ENCODE results near the gene PAN2. TPM values are rescaled to one million over a fixed set of nuclear protein-coding genes. Genes with fewer than 3 reads are reported as not detected.

The PAN2 gene
- total RNA-seq, 1 experiment from 2014 or later: 71.9 TPM

- no peaks in the 10 kb centered on the region for H3K9me3 ChIP-seq (ENCODE audit: control insufficient read depth, insufficient read depth, low read depth, low read length)
- no peak for TF ChIP-seq TCF7L2 (IDR thresholded peaks at IDR 0.05; ENCODE audit: low read depth, low read length)
- peak; percentile 79 for TF ChIP-seq CTCF (IDR thresholded peaks at IDR 0.05)
- TF ChIP-seq REST (IDR thresholded peaks at IDR 0.05; ENCODE audit: insufficient read depth in 1 of 2, low read depth in 2 of 2, low read length in 1 of 2): no peak
- peak; percentile 88 for TF ChIP-seq POLR2AphosphoS5 (IDR thresholded peaks at IDR 0.05; ENCODE audit: low read depth, low read length)
- 0 out of 2 replicates have a peak, but pooled peaks have one; percentile 44 for TF ChIP-seq SIN3A (IDR thresholded peaks at IDR 0.05; ENCODE audit: borderline replicate concordance, insufficient read depth, low read depth, low read length)
- ATAC-seq: peak; percentile 96
- H3K4me1 ChIP-seq (ENCODE audit: control insufficient read depth, insufficient read depth, low read length): peaks cover 8% of the 10 kb centered on the region; the same call in 1 of the 2 replicates
- ChIA-PET POLR2A (interaction anchor here (0.5 to 0.6 kb wide), 2 partner anchors 31 to 76 kb away, joined by 3 to 9 read pairs; no protein-coding TSS in a partner anchor), CTCF (interaction anchor here (0.5 to 0.6 kb wide), 2 partner anchors 9 to 23 kb away, joined by 3 read pairs; partner anchors contain the start of gene ANKRD52)
- H3K36me3 ChIP-seq (ENCODE audit: control insufficient read depth, insufficient read depth, low read length): peaks cover 5% of the 10 kb centered on the region; the same call in 1 of the 2 replicates
- no peaks in the 10 kb centered on the region for H3K27me3 ChIP-seq (ENCODE audit: control insufficient read depth, insufficient read depth, low read length)
- DNase-seq (ENCODE audit: low read depth, low spot score): peak; percentile 65
- in situ Hi-C loops (cut with HindIII; ENCODE audit: low pct_unique_long_range_greater_than_20kb, low sequenced_read_pairs) (no loop called here), intact Hi-C loops (cut with micrococcal nuclease; ENCODE audit: unreplicated experiment) (no loop called here)
- H3K4me3 ChIP-seq (ENCODE audit: low read depth in 2 of 2, low read length in 2 of 2): peak within 1 kb of the TSS; percentile 68 to 69
- H3K27ac ChIP-seq (ENCODE audit: low read length): peak within 1 kb of the TSS; percentile 75
- no TSS peak for BruUV-seq (replicated peaks)
Measured at GRCh38 chr12:56266693-56267442, 66.9 kb downstream of the PAN2 start, which contains the start of gene COQ10A. Gene COQ10A, plus strand, starts transcription at chr12:56266942. Its CDS starts 177 bp downstream, at chr12:56267119.

Other genes starting within 250 kb of the PAN2 start
- gene PA2G4, start 229.4 kb downstream of the PAN2 start, total RNA-seq (2021; ENCODE audit: unreplicated experiment): 175 TPM
- gene RPL41, start 217.4 kb downstream of the PAN2 start, total RNA-seq (2021; ENCODE audit: unreplicated experiment): 2,264 TPM
- 6.0 TPM for gene ZC3H10, start 215.7 kb downstream of the PAN2 start, total RNA-seq (2021; ENCODE audit: unreplicated experiment)
- gene ESYT1, start 205.7 kb downstream of the PAN2 start, total RNA-seq (2021; ENCODE audit: unreplicated experiment): 152 TPM
- 66.5 TPM for gene MYL6B, start 181.4 kb downstream of the PAN2 start, total RNA-seq (2021; ENCODE audit: unreplicated experiment)
- gene MYL6, start 175.6 kb downstream of the PAN2 start, total RNA-seq (2021; ENCODE audit: unreplicated experiment): 1,024 TPM
- gene SMARCC2, start 144.5 kb downstream of the PAN2 start, total RNA-seq (2021; ENCODE audit: unreplicated experiment): 129 TPM
- 35.3 TPM for gene RNF41, start 112.1 kb downstream of the PAN2 start, total RNA-seq (2021; ENCODE audit: unreplicated experiment)
- gene NABP2, start 109.7 kb downstream of the PAN2 start, total RNA-seq (2021; ENCODE audit: unreplicated experiment): 99.6 TPM
- gene SLC39A5, start 103.9 kb downstream of the PAN2 start, total RNA-seq (2021; ENCODE audit: unreplicated experiment): 0.23 TPM
- 67.5 TPM for gene ANKRD52, start 75.6 kb downstream of the PAN2 start, total RNA-seq (2021; ENCODE audit: unreplicated experiment)
- 20.0 TPM for gene COQ10A, start 67.1 kb downstream of the PAN2 start, total RNA-seq (2021; ENCODE audit: unreplicated experiment)
- gene CS, start 33.7 kb downstream of the PAN2 start, total RNA-seq (2021; ENCODE audit: unreplicated experiment): 240 TPM
- 115 TPM for gene CNPY2, start 18.0 kb downstream of the PAN2 start, total RNA-seq (2021; ENCODE audit: unreplicated experiment)
- 0.41 TPM for gene IL23A, start 4.9 kb upstream of the PAN2 start, total RNA-seq (2021; ENCODE audit: unreplicated experiment)
- 50.4 TPM for gene STAT2, start 26.1 kb upstream of the PAN2 start, total RNA-seq (2021; ENCODE audit: unreplicated experiment)
- 0.10 TPM for gene APOF, start 28.9 kb upstream of the PAN2 start, total RNA-seq (2021; ENCODE audit: unreplicated experiment)
- gene TIMELESS, start 115.4 kb upstream of the PAN2 start, total RNA-seq (2021; ENCODE audit: unreplicated experiment): 46.2 TPM
- not detected for gene MIP, start 120.7 kb upstream of the PAN2 start, total RNA-seq (2021; ENCODE audit: unreplicated experiment)
- 3.7 TPM for gene SPRYD4, start 134.6 kb upstream of the PAN2 start, total RNA-seq (2021; ENCODE audit: unreplicated experiment)
- gene GLS2, start 154.2 kb upstream of the PAN2 start, total RNA-seq (2021; ENCODE audit: unreplicated experiment): 1.3 TPM
- gene RBMS2, start 187.8 kb upstream of the PAN2 start, total RNA-seq (2021; ENCODE audit: unreplicated experiment): 18.2 TPM